ENCODE measurements around the gene PRSS8. TPM values are rescaled to one million over a fixed set of nuclear protein-coding genes. Genes with fewer than 3 reads are reported as not detected.
A peak's percentile ranks its signal among the peaks of the same experiment; 100 is the strongest.

PRSS8 gene
- total RNA-seq, 1 donor from 2014 or later = 53.6 TPM

GRCh38 chr16:31120129-31120528, 15.4 kb downstream of the PRSS8 start:
- H3K4me3 ChIP-seq (ENCODE audit: low read depth, low read length) = no peak overlapping the region
- DNase-seq (ENCODE audit: low read depth) = no peak
- TF ChIP-seq, protein P1, sequence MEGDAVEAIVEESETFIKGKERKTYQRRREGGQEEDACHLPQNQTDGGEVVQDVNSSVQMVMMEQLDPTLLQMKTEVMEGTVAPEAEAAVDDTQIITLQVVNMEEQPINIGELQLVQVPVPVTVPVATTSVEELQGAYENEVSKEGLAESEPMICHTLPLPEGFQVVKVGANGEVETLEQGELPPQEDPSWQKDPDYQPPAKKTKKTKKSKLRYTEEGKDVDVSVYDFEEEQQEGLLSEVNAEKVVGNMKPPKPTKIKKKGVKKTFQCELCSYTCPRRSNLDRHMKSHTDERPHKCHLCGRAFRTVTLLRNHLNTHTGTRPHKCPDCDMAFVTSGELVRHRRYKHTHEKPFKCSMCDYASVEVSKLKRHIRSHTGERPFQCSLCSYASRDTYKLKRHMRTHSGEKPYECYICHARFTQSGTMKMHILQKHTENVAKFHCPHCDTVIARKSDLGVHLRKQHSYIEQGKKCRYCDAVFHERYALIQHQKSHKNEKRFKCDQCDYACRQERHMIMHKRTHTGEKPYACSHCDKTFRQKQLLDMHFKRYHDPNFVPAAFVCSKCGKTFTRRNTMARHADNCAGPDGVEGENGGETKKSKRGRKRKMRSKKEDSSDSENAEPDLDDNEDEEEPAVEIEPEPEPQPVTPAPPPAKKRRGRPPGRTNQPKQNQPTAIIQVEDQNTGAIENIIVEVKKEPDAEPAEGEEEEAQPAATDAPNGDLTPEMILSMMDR (conservative IDR thresholded peaks at IDR 0.05; ENCODE audit: low read depth, low read length) = no peak

- TF ChIP-seq, protein P1 (conservative IDR thresholded peaks at IDR 0.05; ENCODE audit: low read depth, low read length) = no peak
- DNase-seq (ENCODE audit: low read depth) = no peak
These were observed 17.0 kb downstream of the PRSS8 start for GRCh38 chr16:31118223-31119155.

DNA sequence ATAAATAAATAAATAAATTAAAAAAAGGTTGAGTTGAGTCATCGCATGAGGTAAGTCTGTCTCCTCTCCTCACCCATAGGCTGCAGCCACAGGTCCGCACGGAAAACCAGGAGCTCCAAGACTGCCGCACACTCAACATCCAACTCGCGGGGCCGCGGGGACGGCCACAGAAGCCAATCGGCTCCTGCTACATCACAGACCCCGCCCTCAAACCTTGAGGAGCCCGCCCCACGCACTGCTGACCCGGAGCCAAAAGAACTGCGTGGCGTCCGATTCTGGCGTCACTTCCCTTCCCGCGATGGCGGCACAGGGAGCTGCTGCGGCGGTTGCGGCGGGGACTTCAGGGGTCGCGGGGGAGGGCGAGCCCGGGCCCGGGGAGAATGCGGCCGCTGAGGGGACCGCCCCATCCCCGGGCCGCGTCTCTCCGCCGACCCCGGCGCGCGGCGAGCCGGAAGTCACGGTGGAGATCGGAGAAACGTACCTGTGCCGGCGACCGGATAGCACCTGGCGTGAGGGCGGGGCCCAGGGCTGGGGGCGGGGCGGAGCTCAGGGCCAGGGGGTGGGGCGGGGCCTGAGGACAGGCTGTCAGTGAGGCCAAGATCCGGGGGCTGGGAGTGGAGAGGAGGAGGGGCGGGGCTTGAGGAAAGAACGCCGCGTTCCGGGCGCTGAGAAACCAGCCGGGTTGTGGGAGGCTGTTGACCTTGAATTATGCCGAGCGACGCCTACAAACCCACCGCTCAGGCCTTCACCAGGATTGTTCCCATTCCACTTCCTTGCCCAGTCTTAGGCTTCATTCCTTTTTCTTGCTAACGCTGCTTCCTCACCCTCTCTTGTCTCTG, 17.9 kb downstream of the PRSS8 start, which contains the start of gene KAT8:
Gene KAT8, plus strand, starts transcription at position 281 of the 839 bp plus-strand sequence. Its CDS starts 18 bp downstream, at position 299.
- H3K4me3 ChIP-seq (ENCODE audit: low read depth, low read length) = peak within 1 kb of the TSS; percentile 82
- peak; percentile 87 for DNase-seq (ENCODE audit: low read depth)
- TF ChIP-seq, protein P1 (conservative IDR thresholded peaks at IDR 0.05; ENCODE audit: low read depth, low read length) = no peak

More at GRCh38 chr16:31118223-31119155, 17.0 kb downstream of the PRSS8 start:
- peak overlapping the region; percentile 82 for H3K4me3 ChIP-seq (ENCODE audit: low read depth, low read length)

DNA sequence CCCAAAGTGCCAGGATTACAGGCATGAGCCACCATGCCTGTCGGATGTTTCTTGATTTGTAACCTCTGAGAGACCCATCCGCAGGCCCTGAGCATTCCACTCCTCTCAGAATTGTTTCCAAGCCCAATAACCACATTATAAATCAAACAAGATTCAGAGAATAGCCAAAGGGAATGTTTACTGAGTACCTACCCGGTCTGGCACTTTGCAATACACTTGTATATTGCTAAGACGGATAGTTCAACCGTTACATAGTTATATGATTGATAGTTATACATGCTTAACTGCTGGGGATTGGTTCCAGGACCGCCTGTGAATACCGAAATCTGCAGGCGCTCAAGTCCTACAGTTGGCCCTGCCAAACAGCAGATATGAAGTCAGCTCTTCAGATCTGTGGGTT, 21.1 kb downstream of the PRSS8 start:
- H3K4me3 ChIP-seq (ENCODE audit: low read depth, low read length) = no peak overlapping the region
- DNase-seq (ENCODE audit: low read depth) = no peak
- TF ChIP-seq, protein P1 (conservative IDR thresholded peaks at IDR 0.05; ENCODE audit: low read depth, low read length) = no peak

DNA sequence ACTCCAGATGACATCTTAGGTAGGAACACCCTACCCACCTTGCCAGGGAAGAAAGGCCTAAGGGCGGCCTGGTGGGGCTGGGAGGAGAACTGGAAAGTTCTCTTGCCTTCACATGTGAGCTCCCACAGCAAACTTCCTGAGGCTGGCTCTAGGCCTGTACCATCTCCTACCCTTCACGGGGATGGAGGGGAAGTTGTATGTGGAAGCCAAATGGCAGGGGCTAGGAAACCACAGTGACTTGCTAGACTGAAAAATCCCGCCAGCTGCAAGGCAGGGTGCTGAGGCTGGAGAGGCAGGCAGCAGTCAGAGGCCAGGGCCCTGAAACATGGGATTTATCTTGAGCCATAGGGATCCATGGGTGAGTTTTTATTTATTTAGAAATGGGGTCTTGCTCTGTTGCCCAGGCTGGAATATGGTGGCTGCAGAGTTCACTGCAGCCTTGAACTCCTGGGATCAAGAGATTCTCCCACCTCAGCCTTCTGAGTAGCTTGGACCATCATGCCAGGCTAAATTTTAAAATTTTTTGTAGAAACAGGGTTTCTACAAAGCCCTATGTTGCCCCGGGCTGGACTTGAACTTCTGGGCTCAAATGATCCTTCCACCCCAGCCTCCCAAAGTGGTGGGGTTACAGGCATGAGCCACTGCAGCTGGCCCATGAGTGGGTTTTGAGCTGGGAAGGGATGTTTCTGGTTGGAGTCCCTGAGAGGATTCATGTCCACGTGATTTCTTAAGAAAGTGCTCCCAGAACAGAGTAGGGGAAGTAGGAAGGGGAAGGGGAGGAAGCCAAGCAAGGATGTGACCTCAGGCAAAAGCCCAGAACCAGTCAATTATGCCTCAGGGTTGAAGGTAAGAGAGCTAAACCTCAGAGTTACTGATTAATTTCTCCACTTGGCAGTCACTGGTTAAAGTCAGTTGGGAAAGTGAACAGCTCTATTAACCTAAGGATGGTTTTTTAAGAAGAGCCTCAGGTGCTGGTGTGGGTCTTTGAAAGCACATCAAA, 22.1 kb downstream of the PRSS8 start:
- no peak overlapping the region for H3K4me3 ChIP-seq (ENCODE audit: low read depth, low read length)
- peak; percentile 89 for DNase-seq (ENCODE audit: low read depth)
- TF ChIP-seq, protein P1 (conservative IDR thresholded peaks at IDR 0.05; ENCODE audit: low read depth, low read length) = no peak

DNA sequence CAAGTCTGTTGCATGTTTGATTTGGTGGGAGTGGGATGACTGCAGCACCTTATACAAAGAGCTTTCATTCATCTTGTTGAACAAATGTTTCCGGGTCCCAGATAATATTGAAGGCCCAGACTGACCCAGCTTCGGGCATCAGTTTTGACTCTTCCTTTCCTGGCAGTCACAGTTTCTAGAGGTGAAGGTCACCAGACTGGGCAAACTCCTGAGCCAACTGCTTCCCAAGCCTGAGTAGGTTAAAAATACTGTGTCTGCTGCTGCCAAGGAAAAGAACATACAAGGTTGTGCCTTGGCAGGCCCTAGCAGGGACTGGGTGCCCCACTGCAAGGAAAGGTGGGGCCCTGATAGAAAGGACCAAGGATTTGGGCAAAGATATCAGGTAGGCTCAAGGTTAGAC, 22.8 kb downstream of the PRSS8 start:
- TF ChIP-seq, protein P1 (conservative IDR thresholded peaks at IDR 0.05; ENCODE audit: low read depth, low read length) = no peak
- no peak overlapping the region for H3K4me3 ChIP-seq (ENCODE audit: low read depth, low read length)
- no peak for DNase-seq (ENCODE audit: low read depth)
